ENCODE data around the gene PAM16. TPM values are rescaled to one million over a fixed set of nuclear protein-coding genes. Genes with fewer than 3 reads are reported as not detected.

The PAM16 gene
- total RNA-seq, 1 experiment from 2014 or later, result 80.4 TPM

- Histone ChIP-seq H3K27ac (ENCODE audit: insufficient read length, low read depth, low read length) (no peak overlapping the region), H4K8ac (replicated peaks; ENCODE audit: insufficient read length, low read depth, low read length) (no peak overlapping the region), H2BK20ac (ENCODE audit: low read depth, low read length, poor library complexity, severe bottlenecking) (no peak overlapping the region), H4K5ac (ENCODE audit: insufficient read length, low read depth, low read length) (no peak overlapping the region), H3K4me2 (ENCODE audit: insufficient read depth, insufficient read length, low read length) (no peak overlapping the region), H2BK120ac (ENCODE audit: low read depth, low read length, poor library complexity, severe bottlenecking) (no peak overlapping the region), H2BK12ac (ENCODE audit: insufficient read length, low read depth, low read length) (no peak overlapping the region), H3K14ac (ENCODE audit: insufficient read depth, low read length) (no peak overlapping the region), H3K9ac (ENCODE audit: extremely low read depth, insufficient read length, low read length) (no peak overlapping the region), H3K23ac (ENCODE audit: insufficient read length, low read depth, low read length) (no peak overlapping the region), H2AFZ (ENCODE audit: low read length) (no peak overlapping the region), H3K79me2 (ENCODE audit: insufficient read depth, low read length) (no peaks in the 10 kb centered on the region), H3K4me1 (ENCODE audit: insufficient read depth, low read length) (peaks cover 2% of the 10 kb centered on the region; the same call in 1 of the 2 replicates), H3K23me2 (ENCODE audit: insufficient read length, low read depth, low read length, poor library complexity, severe bottlenecking) (no peaks in the 10 kb centered on the region), H3K56ac (ENCODE audit: insufficient read length, low read depth, low read length) (no peak overlapping the region), H4K20me1 (ENCODE audit: control insufficient read depth, insufficient read depth, insufficient read length) (no peaks in the 10 kb centered on the region), H3K27me3 (ENCODE audit: insufficient read depth, low read length) (no peaks in the 10 kb centered on the region), H2BK5ac (ENCODE audit: insufficient read length, low read length) (no peak overlapping the region), H3T11ph (ENCODE audit: low read length) (no peak overlapping the region), H2AK5ac (ENCODE audit: insufficient read length, low read length) (no peak overlapping the region), H3K79me1 (ENCODE audit: insufficient read depth, low read depth, low read length, poor library complexity, severe bottlenecking) (no peaks in the 10 kb centered on the region), H2BK15ac (ENCODE audit: low read depth, low read length) (no peak overlapping the region), H3K18ac (ENCODE audit: insufficient read length, low read depth, low read length) (no peak overlapping the region), H3K9me3 (ENCODE audit: control insufficient read depth, low read depth, low read length) (no peaks in the 10 kb centered on the region), H4K91ac (ENCODE audit: insufficient read length, low read depth, low read length) (no peak overlapping the region), H3K4ac (ENCODE audit: low read depth, low read length) (no peak overlapping the region)
- no CpG with 5 or more reads among the region's 55 CpGs for WGBS (ENCODE audit: extremely low coverage, insufficient read length, low lambda C conversion rate)
- Mint-ChIP-seq H3K27me3 (ENCODE audit: low read depth) (no peaks in the 10 kb centered on the region), H3K4me3 (no peak overlapping the region), H3K27ac (peak overlapping the region in 1 of 3 experiments; percentile 44; a peak in 1 of 7 replicates), H3K36me3 (ENCODE audit: insufficient read depth in 1 of 3, low read depth in 3 of 3) (peaks cover 0 to 3% (median 2%) of the 10 kb centered on the region in 3 experiments; a peak in 4 of 7 replicates), H3K9me3 (no peaks in the 10 kb centered on the region), H3K4me1 (peaks cover 12 to 29% of the 10 kb centered on the region in 2 experiments)
- no peak for DNase-seq
- TF ChIP-seq CTCF (conservative IDR thresholded peaks at IDR 0.05), result no peak
Measured at GRCh38 chr16:4381935-4382794, 31.0 kb upstream of the PAM16 start.
